Retinal pigment epithelial cell (primary cell): ENCODE data around the gene ZDHHC13.

ENCODE experiments used
- DNase-seq: peaks from one replicate; pipeline ENCODE4 v3.0.0-alpha.2; 2010; ENCODE audit warnings: low read depth
- H3K4me3 ChIP-seq: 2 replicates; pipeline ENCODE4 v1.5.1; 2011; ENCODE audit warnings: mild to moderate bottlenecking, low read length, control low read depth, moderate library complexity
- TF ChIP-seq, protein P1 (sequence below): conservative IDR thresholded peaks from 2 replicates; pipeline ENCODE4 v1.5.1; 2011; ENCODE audit warnings: low read depth, low read length, control low read depth, inconsistent platforms

Gene ZDHHC13

DNA sequence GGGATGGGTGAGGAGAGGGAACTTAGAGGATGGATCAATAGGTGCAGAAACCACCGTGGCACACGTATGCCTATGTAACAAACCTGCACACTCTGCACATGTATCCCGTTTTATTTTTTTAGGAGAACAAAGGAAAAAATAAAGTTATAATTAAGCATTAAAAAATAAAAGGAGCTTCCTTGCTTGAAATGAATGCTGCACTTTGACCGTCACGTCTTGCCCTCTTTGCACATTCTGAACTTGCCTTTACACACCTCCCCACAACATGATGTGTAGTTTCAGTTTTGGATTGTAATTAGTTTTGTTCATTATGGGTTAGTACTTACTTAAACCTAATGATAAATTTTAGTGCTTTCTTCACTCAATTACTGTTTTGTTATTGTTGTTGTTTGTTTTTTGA lies 87.9 kb downstream of the ZDHHC13 start:
- DNase-seq = no peak
- TF ChIP-seq, protein P1, sequence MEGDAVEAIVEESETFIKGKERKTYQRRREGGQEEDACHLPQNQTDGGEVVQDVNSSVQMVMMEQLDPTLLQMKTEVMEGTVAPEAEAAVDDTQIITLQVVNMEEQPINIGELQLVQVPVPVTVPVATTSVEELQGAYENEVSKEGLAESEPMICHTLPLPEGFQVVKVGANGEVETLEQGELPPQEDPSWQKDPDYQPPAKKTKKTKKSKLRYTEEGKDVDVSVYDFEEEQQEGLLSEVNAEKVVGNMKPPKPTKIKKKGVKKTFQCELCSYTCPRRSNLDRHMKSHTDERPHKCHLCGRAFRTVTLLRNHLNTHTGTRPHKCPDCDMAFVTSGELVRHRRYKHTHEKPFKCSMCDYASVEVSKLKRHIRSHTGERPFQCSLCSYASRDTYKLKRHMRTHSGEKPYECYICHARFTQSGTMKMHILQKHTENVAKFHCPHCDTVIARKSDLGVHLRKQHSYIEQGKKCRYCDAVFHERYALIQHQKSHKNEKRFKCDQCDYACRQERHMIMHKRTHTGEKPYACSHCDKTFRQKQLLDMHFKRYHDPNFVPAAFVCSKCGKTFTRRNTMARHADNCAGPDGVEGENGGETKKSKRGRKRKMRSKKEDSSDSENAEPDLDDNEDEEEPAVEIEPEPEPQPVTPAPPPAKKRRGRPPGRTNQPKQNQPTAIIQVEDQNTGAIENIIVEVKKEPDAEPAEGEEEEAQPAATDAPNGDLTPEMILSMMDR = no peak
- no peak overlapping the region for H3K4me3 ChIP-seq

DNA sequence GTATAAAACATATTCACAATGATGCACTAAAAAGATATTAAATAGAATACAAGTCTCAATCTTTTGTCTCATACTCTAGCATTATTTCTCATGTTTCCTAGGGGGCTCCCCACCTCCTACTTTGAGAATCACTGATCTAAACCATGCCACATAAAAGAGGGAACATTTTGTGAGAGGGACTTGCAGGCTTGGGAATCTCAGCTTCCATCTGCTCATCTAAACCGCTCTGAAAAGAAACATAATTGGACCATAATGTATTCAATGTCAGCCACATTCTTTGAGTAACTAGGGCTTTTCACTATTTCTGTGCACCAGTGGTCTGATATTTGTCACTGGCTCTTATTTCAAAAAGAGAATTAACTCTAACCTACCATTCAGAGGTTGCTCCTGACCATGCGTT lies 91.2 kb downstream of the ZDHHC13 start:
- no peak for DNase-seq
- no peak overlapping the region for H3K4me3 ChIP-seq
- TF ChIP-seq, protein P1 = no peak

DNA sequence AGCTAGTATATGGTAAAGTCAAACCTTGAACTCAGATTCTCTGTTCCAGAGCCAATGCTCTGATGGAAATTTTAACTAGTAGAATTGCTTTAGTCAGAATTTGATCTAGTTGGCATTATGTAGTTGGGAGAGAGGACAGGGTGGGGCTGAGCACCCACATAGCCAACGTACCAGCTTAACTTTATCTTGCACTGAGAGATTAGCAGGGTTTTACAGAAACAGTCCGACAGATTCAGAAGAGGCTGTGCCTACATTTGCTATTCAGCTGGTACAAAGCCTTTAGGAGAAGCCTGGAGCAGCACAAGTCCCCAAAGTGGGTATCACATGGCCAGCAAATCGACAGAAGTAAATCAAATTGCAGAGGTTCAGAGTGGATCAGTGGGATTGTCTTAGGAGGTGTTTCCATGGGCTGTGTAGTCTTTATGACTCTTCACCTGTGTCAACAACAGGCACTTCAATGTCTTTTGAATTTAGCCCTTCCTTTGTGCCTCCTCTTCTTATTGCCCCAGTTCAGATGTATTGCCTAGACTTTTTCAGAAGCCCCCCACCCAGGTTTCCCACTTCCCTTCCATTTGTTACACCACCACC lies 92.1 kb downstream of the ZDHHC13 start:
- no peak overlapping the region for H3K4me3 ChIP-seq
- TF ChIP-seq, protein P1 = no peak
- no peak for DNase-seq

DNA sequence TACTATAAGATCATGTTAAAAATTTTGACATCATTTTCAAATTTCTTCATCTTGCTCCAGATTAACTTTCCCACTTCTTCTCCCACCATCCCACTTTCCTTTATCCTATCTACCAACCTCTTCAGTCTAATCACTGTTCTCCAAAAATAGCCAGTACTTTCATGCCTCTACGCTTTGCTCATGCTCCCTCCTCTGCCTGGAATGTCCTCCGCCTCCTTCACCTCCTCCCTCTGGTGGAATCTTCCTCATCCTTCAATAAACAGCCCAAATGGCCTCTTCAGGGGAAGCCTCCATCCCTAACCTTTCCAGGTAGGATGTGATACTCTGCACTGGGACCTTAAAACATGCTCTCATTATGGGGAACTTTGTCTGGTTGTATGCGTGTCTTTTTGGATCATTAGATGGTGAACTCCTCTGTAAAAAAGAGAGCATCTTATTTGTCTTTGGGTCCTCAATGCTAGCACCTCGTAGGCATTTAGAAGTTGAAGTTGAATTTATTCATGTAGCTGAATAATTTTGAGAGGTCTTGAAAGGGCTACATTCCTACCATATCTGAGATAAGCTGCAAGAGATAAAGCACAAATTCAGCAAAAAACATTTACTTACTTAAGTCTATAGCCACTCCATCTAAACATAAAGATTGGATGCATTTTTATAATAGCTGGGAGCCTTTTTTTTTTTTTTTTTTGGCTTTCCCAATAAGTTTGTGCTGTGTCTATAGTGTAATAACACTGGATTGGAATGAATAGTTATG lies 92.8 kb downstream of the ZDHHC13 start:
- no peak for DNase-seq
- TF ChIP-seq, protein P1 = no peak
- H3K4me3 ChIP-seq = no peak overlapping the region

DNA sequence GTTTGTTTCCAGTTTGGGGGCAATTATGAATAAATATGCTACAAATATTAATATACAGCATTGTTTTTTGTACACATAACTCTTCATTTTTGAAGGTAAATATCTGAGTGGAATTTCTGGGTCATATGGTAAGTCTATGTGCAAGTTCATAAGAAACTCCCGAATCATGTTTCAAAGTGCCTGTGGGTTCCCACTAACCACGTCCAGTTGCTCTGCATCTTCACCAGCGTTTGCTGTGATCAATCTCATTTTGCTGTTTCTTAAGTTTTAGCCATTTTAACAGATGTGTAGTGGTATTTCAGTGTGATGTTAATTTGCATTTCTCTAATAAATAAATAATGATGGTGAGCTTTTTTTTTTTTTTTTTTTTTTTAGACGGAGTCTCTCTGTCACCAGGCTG lies 99.1 kb downstream of the ZDHHC13 start:
- TF ChIP-seq, protein P1 = no peak
- H3K4me3 ChIP-seq = no peak overlapping the region
- no peak for DNase-seq

DNA sequence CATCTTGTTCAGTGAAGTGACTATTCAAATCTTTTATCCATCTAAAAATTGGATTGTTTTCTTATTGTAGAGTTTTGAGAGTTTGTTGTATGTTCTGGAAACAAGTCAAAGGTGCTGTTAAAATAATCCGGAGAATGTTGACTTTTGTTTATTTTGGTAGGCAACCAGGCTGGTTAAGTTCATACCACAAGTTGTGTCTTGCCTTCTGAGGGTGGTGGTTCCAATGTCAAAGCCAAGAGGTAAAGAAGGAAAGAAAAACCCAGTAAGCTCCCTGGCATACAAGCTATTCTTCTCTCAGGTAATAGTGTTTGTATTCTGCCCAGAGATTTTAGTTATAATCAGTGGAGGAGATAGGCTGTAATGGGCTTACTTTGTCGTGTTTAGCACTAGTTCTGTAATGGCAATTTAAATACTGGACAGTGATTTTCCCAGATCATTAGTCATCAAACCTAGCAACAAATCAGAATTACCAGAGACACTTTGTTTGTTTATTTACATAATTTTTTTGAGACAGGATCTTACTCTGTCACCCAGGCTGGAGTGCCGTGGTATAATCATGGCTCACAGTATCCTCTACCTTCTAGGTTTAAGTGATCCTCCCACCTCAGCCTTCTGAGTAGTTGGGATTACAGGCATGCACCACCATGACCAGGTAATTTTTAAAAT lies 99.9 kb downstream of the ZDHHC13 start:
- no peak for DNase-seq
- H3K4me3 ChIP-seq = no peak overlapping the region
- TF ChIP-seq, protein P1 = no peak
